Measurements from ENCODE around the gene PCDHGA1. TPM values are rescaled to one million over a fixed set of nuclear protein-coding genes. Genes with fewer than 3 reads are reported as not detected.

Gene PCDHGA1
- polyA plus RNA-seq, 3 donors = not detected

GRCh38 chr5:141322261-141322660 is 8.1 kb upstream of the PCDHGA1 start:
- WGBS (ENCODE audit: insufficient coverage) = 86% methylated on average over 1 of the region's 3 CpGs
- no peak overlapping the region for H3K9ac ChIP-seq (ENCODE audit: insufficient read depth, low read length, poor library complexity, severe bottlenecking)
- peaks cover 39 to 87% (median 78%) of the 10 kb centered on the region in 7 donors for H3K9me3 Mint-ChIP-seq
- intact Hi-C loops (cut with micrococcal nuclease) = loop anchor here in 1 of 2 donors (5.0 kb wide), 1 partner anchor 200 kb away; no protein-coding TSS in a partner anchor
- no peak for DNase-seq
- H3K9me3 ChIP-seq (replicated peaks in 1 of 2; ENCODE audit: control insufficient read depth in 1 of 2, insufficient read depth in 1 of 2, low read length in 2 of 2) = peaks cover 58 to 72% of the 10 kb centered on the region in 2 donors
- peaks cover 16% of the 10 kb centered on the region for H3K79me2 ChIP-seq (ENCODE audit: insufficient read depth, low read length)
- H4K20me1 ChIP-seq (ENCODE audit: insufficient read depth, low read length) = no peaks in the 10 kb centered on the region
- TF ChIP-seq CTCF (IDR thresholded peaks at IDR 0.05) = no peak
- no peak overlapping the region for H3K27ac ChIP-seq (ENCODE audit: low read depth in 1 of 2, low read length in 2 of 2)
- no peak overlapping the region for H2AFZ ChIP-seq (ENCODE audit: insufficient read depth, low read depth, low read length, poor library complexity, severe bottlenecking)
- H3K36me3 ChIP-seq (replicated peaks in 1 of 2; ENCODE audit: control insufficient read depth in 1 of 2, insufficient read depth in 2 of 2, low read length in 2 of 2) = peaks cover 0 to 20% of the 10 kb centered on the region in 2 donors
- no peak overlapping the region for H3K4me2 ChIP-seq (replicated peaks; ENCODE audit: extremely low read depth, low read length, poor library complexity, severe bottlenecking)
- no peak overlapping the region for H3K27ac Mint-ChIP-seq
- H3K4me1 Mint-ChIP-seq = peaks cover 21% of the 10 kb centered on the region
- peaks cover 11 to 15% of the 10 kb centered on the region in 2 donors for H3K27me3 ChIP-seq (ENCODE audit: control insufficient read depth in 2 of 2, insufficient read depth in 2 of 2, low read length in 2 of 2)
- peaks cover 6 to 17% (median 14%) of the 10 kb centered on the region in 3 donors for H3K27me3 Mint-ChIP-seq (ENCODE audit: low read depth in 3 of 3)
- H3K4me1 ChIP-seq (ENCODE audit: control insufficient read depth in 1 of 2, insufficient read depth in 2 of 2, low read length in 2 of 2) = peaks cover 11 to 16% of the 10 kb centered on the region in 2 donors
- peaks cover 14 to 28% of the 10 kb centered on the region in 2 donors for H3K36me3 Mint-ChIP-seq
- H3K4me3 ChIP-seq (replicated peaks in 1 of 3; ENCODE audit: low read depth in 2 of 3, low read length in 3 of 3) = no peak overlapping the region
- no peak overlapping the region for H3K4me3 Mint-ChIP-seq

- Histone ChIP-seq H3K79me2 (ENCODE audit: insufficient read depth, low read length) (no peaks in the 10 kb centered on the region), H3K27ac (ENCODE audit: low read depth in 1 of 2, low read length in 2 of 2) (no peak overlapping the region), H3K4me2 (replicated peaks; ENCODE audit: extremely low read depth, low read length, poor library complexity, severe bottlenecking) (peak overlapping the region; percentile 42), H2AFZ (ENCODE audit: insufficient read depth, low read depth, low read length, poor library complexity, severe bottlenecking) (peak overlapping the region; percentile 60), H3K4me3 (replicated peaks in 1 of 3; ENCODE audit: low read depth in 2 of 3, low read length in 3 of 3) (peak overlapping the region in 2 of 3 experiments; percentile 39 to 48), H3K4me1 (ENCODE audit: control insufficient read depth in 1 of 2, insufficient read depth in 2 of 2, low read length in 2 of 2) (peaks cover 1 to 2% of the 10 kb centered on the region in 2 donors), H3K36me3 (replicated peaks in 1 of 2; ENCODE audit: control insufficient read depth in 1 of 2, insufficient read depth in 2 of 2, low read length in 2 of 2) (no peaks in the 10 kb centered on the region), H4K20me1 (ENCODE audit: insufficient read depth, low read length) (no peaks in the 10 kb centered on the region), H3K27me3 (ENCODE audit: control insufficient read depth in 2 of 2, insufficient read depth in 2 of 2, low read length in 2 of 2) (peaks cover 29 to 45% of the 10 kb centered on the region in 2 donors), H3K9me3 (replicated peaks in 1 of 2; ENCODE audit: control insufficient read depth in 1 of 2, insufficient read depth in 1 of 2, low read length in 2 of 2) (peaks cover 47 to 60% of the 10 kb centered on the region in 2 donors), H3K9ac (ENCODE audit: insufficient read depth, low read length, poor library complexity, severe bottlenecking) (no peak overlapping the region)
- WGBS (ENCODE audit: insufficient coverage) = 12% methylated on average over 15 of the region's 27 CpGs
- Mint-ChIP-seq H3K27ac (peak overlapping the region in 1 of 7 donors; percentile 25), H3K36me3 (peaks cover 0 to 8% of the 10 kb centered on the region in 2 donors), H3K4me3 (peak overlapping the region; percentile 73 to 83), H3K4me1 (peaks cover 5% of the 10 kb centered on the region), H3K27me3 (ENCODE audit: low read depth in 3 of 3) (peaks cover 17 to 45% (median 40%) of the 10 kb centered on the region in 3 donors), H3K9me3 (peaks cover 23 to 72% (median 54%) of the 10 kb centered on the region in 7 donors)
- peak; percentile 21 to 29 (median 24) for DNase-seq
- intact Hi-C loops (cut with micrococcal nuclease) = no loop called here
- TF ChIP-seq CTCF (IDR thresholded peaks at IDR 0.05) = peak; percentile 52
These were observed 4.0 kb upstream of the PCDHGA1 start for GRCh38 chr5:141326088-141326854.

Data from CD14-positive monocyte (primary cell).